GM12878 (cell line): Measurements from ENCODE around the gene PRKCZ. TPM values are rescaled to one million over a fixed set of nuclear protein-coding genes. Genes with fewer than 3 reads are reported as not detected.

Source experiments
- ATAC-seq: fragments of 200-7000 bp; cut with Tn5 transposase; 3 replicates; pipeline ENCODE4 v1.9.1; 2020; ENCODE audit warnings: mild to moderate bottlenecking, moderate library complexity
- BruUV-seq: library from RNA; stranded (reverse); fragments of 400-500 nt; replicated peaks from 2 replicates; lab custom pipeline; 2021; lab: Mats Ljungman, UMichigan
- CTCF ChIA-PET: fragments of 300-600 bp; sonication (Branson Sonifier 250); formaldehyde crosslinking; extraction: SDS; loops from one replicate; lab custom pipeline; 2021; ENCODE audit warnings: inconsistent platforms; lab: Yijun Ruan, JAX
- POLR2A ChIA-PET: fragments of 350-600 bp; formaldehyde crosslinking; extraction: SDS; loops from one replicate; lab custom pipeline; 2021; ENCODE audit warnings: inconsistent platforms; lab: Charles Lee
- RAD21 ChIA-PET: fragments of 300-600 bp; sonication (Branson Sonifier 250); formaldehyde crosslinking; loops from one replicate; lab custom pipeline; 2023; ENCODE audit warnings: antibody characterized with exemption; ENCODE audit not compliant: unreplicated experiment; lab: Charles Lee
- SMC1A ChIA-PET: fragments of 300-600 bp; sonication (Branson Sonifier 250); formaldehyde crosslinking; loops from one replicate; lab custom pipeline; 2023; ENCODE audit not compliant: unreplicated experiment, uncharacterized antibody; lab: Charles Lee
- DNase-seq: peaks from one replicate; pipeline ENCODE4 v3.0.0-alpha.2; 2011; ENCODE audit warnings: low read depth, low spot score
- FAIRE-seq: peaks from 3 replicates; lab custom pipeline; 2011; peaks lifted over from hg19 to GRCh38; lab: Jason Lieb, UNC
- H2AFZ ChIP-seq: 2 replicates; pipeline ENCODE4 v1.6.0; 2011; ENCODE audit warnings: low read depth, low read length, control low read depth; ENCODE audit not compliant: control insufficient read depth
- H3K27ac ChIP-seq: 2 replicates; pipeline ENCODE4 v1.5.1; 2011; ENCODE audit warnings: control low read depth; ENCODE audit not compliant: control insufficient read depth, insufficient read depth
- H3K27me3 ChIP-seq, 2 experiments: replicated peaks in 1 of 2; 2 replicates each; pipeline versions ENCODE4 v1.6.0 to v1.6.1; 2011; ENCODE audit warnings: low read length in 1 of 2; ENCODE audit not compliant: control insufficient read depth in 2 of 2, insufficient read depth in 2 of 2
- H3K36me3 ChIP-seq, 2 experiments: 2 replicates each; pipeline ENCODE4 v1.5.1; 2011; ENCODE audit warnings: low read length in 1 of 2; ENCODE audit not compliant: control insufficient read depth in 2 of 2, insufficient read depth in 2 of 2
- H3K4me1 ChIP-seq: 2 replicates; pipeline ENCODE4 v1.6.1; 2011; ENCODE audit warnings: mild to moderate bottlenecking, low read length, moderate library complexity, mixed read lengths; ENCODE audit not compliant: control insufficient read depth, insufficient read depth
- H3K4me2 ChIP-seq: 2 replicates; pipeline ENCODE4 v1.6.0; 2011; ENCODE audit warnings: control low read depth; ENCODE audit not compliant: control insufficient read depth, insufficient read depth
- H3K4me3 ChIP-seq: fragments of 200-600 bp; sonication (generic); 2 replicates; pipeline ENCODE4 v1.5.1; 2016
- H3K79me2 ChIP-seq: 2 replicates; pipeline ENCODE4 v1.6.0; 2011; ENCODE audit warnings: low read length; ENCODE audit not compliant: control insufficient read depth, insufficient read depth
- H3K9ac ChIP-seq: 2 replicates; pipeline ENCODE4 v1.8.0; 2011; ENCODE audit warnings: low read length, control low read depth, mixed read lengths; ENCODE audit not compliant: control insufficient read depth, insufficient read depth
- H3K9me3 ChIP-seq: replicated peaks from 3 replicates; pipeline ENCODE4 v1.5.1; 2011; ENCODE audit warnings: mild to moderate bottlenecking, low read length; ENCODE audit not compliant: control insufficient read depth, insufficient read depth
- H4K20me1 ChIP-seq: 2 replicates; pipeline ENCODE4 v1.6.0; 2011; ENCODE audit not compliant: control insufficient read depth, insufficient read depth
- BHLHE40 ChIP-seq, 2 experiments: fragments of 450-650 bp in 1 of 2; IDR thresholded peaks; 2 replicates each; pipeline ENCODE4 v1.6.1; 2011 to 2017; ENCODE audit warnings: low read depth in 2 of 2, borderline replicate concordance in 1 of 2, improper control_type of control experiment in 1 of 2, low read length in 1 of 2, mild to moderate bottlenecking in 1 of 2
- ELK1 ChIP-seq: IDR thresholded peaks from 2 replicates; pipeline ENCODE4 v1.6.1; 2012; ENCODE audit warnings: low read depth, low read length, improper control_type of control experiment
- GABPA ChIP-seq: IDR thresholded peaks from 2 replicates; pipeline ENCODE4 v1.6.1; 2014; ENCODE audit warnings: antibody characterized with exemption, low read depth, mild to moderate bottlenecking, inconsistent platforms
- JUNB ChIP-seq: IDR thresholded peaks from 2 replicates; pipeline ENCODE4 v1.6.1; 2016; ENCODE audit warnings: antibody characterized with exemption, mild to moderate bottlenecking
- MYC ChIP-seq: IDR thresholded peaks from 2 replicates; pipeline ENCODE4 v1.6.1; 2011; ENCODE audit warnings: mild to moderate bottlenecking, low read length, moderate library complexity, inconsistent platforms; ENCODE audit not compliant: insufficient read depth, insufficient replicate concordance, insufficient read length, severe bottlenecking
- NBN ChIP-seq: fragments of 450-650 bp; IDR thresholded peaks from 2 replicates; pipeline ENCODE4 v1.6.1; 2016
- NFYB ChIP-seq: IDR thresholded peaks from 2 replicates; pipeline ENCODE4 v1.6.1; 2011; ENCODE audit warnings: low read depth, mild to moderate bottlenecking, low read length, improper control_type of control experiment, moderate library complexity; ENCODE audit not compliant: insufficient read depth
- NR2F1 ChIP-seq: fragments of 450-650 bp; conservative IDR thresholded peaks from 2 replicates; pipeline ENCODE4 v1.6.1; 2017; ENCODE audit warnings: mild to moderate bottlenecking
- PAX5 ChIP-seq: IDR thresholded peaks from 2 replicates; pipeline ENCODE4 v1.6.1; 2011; ENCODE audit warnings: low read depth, low read length, borderline replicate concordance
- POLR2AphosphoS2 ChIP-seq: IDR thresholded peaks from 2 replicates; pipeline ENCODE4 v1.6.1; 2011; ENCODE audit warnings: low read depth, mild to moderate bottlenecking, low read length, improper control_type of control experiment, moderate library complexity
- RFX5 ChIP-seq: IDR thresholded peaks from 2 replicates; pipeline ENCODE4 v1.6.1; 2011; ENCODE audit warnings: low read depth, low read length, improper control_type of control experiment
- SKIL ChIP-seq: fragments of 450-650 bp; IDR thresholded peaks from 2 replicates; pipeline ENCODE4 v1.6.1; 2017; ENCODE audit warnings: mild to moderate bottlenecking, low read depth, inconsistent platforms; ENCODE audit not compliant: poor library complexity, severe bottlenecking
- SMAD5 ChIP-seq: IDR thresholded peaks from 2 replicates; pipeline ENCODE4 v1.6.1; 2016; ENCODE audit warnings: antibody characterized with exemption, low read depth
- SREBF1 ChIP-seq: IDR thresholded peaks from 2 replicates; pipeline ENCODE4 v1.6.1; 2012; ENCODE audit warnings: mild to moderate bottlenecking, low read length
- SRF ChIP-seq, 2 experiments: IDR thresholded peaks; 2 replicates each; pipeline ENCODE4 v1.6.1; 2011; ENCODE audit warnings: low read depth in 2 of 2, low read length in 2 of 2, mild to moderate bottlenecking in 1 of 2, moderate library complexity in 1 of 2
- SUPT20H ChIP-seq: IDR thresholded peaks from 2 replicates; pipeline ENCODE4 v1.6.1; 2011; ENCODE audit warnings: low read depth, mild to moderate bottlenecking, low read length, moderate library complexity, borderline replicate concordance; ENCODE audit not compliant: control insufficient read depth
- ZNF384 ChIP-seq: IDR thresholded peaks from 2 replicates; pipeline ENCODE4 v1.6.1; 2012; ENCODE audit warnings: low read depth, mild to moderate bottlenecking, low read length, improper control_type of control experiment, borderline replicate concordance
- WGBS: methylation state at CpG from one replicate; pipeline ENCODE4 v1.1.6; 2016; ENCODE audit warnings: low lambda C conversion rate; ENCODE audit not compliant: insufficient replicate concordance, insufficient coverage; ENCODE audit errors: missing lambda C conversion rate; 5-methylcytosine and 5-hydroxymethylcytosine counted together
- in situ Hi-C: fragments of 300-500 bp; cut with MboI; formaldehyde crosslinking; loops from 9 replicates; pipeline ENCODE4 v1.14.3; 2018; ENCODE audit warnings: mixed read lengths
- intact Hi-C: fragments of 100-400 bp; cut with micrococcal nuclease; formaldehyde crosslinking; loops from one replicate; pipeline ENCODE4 v1.14.2; 2022; ENCODE audit not compliant: unreplicated experiment
- polyA plus RNA-seq, 11 experiments: library from polyadenylated mRNA; depleted of rRNA in 4 of 11; unstranded in 6 of 11; stranded (reverse) in 5 of 11; fragments of >200 nt; fragmentation: Nextera tagmentation in 4 of 11; fragmentation: Illumina TruSeq in 1 of 11; extraction: Ambion mirVana in 4 of 11; extraction: Trizol in 1 of 11; gene quantifications; 1 replicate in 1 of 11; 2 replicates in 10 of 11; pipeline versions ENCODE4 v1.2.1 to v1.2.3, GENCODE V29; 2011 to 2016; ENCODE audit warnings: inconsistent platforms in 2 of 11, missing spikeins in 2 of 11, low read depth in 1 of 11
- total RNA-seq, 4 experiments: library from RNA; depleted of rRNA in 3 of 4; stranded (reverse); fragments of >200 nt in 3 of 4; fragmentation: Illumina TruSeq in 1 of 4; extraction: Trizol in 1 of 4; gene quantifications; 2 replicates each; pipeline versions ENCODE4 v1.2.1 to v1.2.3, GENCODE V29; 2013 to 2021

The PRKCZ gene
- total and polyA plus RNA-seq, 10 of the 15 experiments (the other 5 are each of a cell fraction or from before 2014, with no cell fraction given), result 0.05 to 1.9 (median 0.64) TPM; not detected in 1

GRCh38 chr1:2178875-2179274 is 128.7 kb downstream of the PRKCZ start (continued):
- TF ChIP-seq NFYB, result no peak
- no peak for TF ChIP-seq GABPA
- no peak for TF ChIP-seq BHLHE40 (IDR thresholded peaks at IDR 0.05; ENCODE audit: borderline replicate concordance in 1 of 2, low read depth in 2 of 2, low read length in 1 of 2)
- no peak for TF ChIP-seq ELK1
- TF ChIP-seq MYC, result no peak
- TF ChIP-seq POLR2AphosphoS2, result no peak

- no peak overlapping the region for H3K4me3 ChIP-seq
- no peak overlapping the region for H3K9ac ChIP-seq
- no peaks in the 10 kb centered on the region for H3K9me3 ChIP-seq
- TF ChIP-seq PAX5 (no peak), NFYB (no peak), SRF (IDR thresholded peaks at IDR 0.05; ENCODE audit: low read depth in 2 of 2, low read length in 2 of 2) (no peak), RFX5 (no peak), NBN (no peak), SKIL (no peak), SREBF1 (no peak), NR2F1 (no peak), SMAD5 (no peak), ZNF384 (no peak), JUNB (no peak), SUPT20H (no peak)
- ChIA-PET CTCF (no interaction called here), SMC1A (no interaction called here), POLR2A (no interaction called here), RAD21 (no interaction called here)
- ATAC-seq (no peak), FAIRE-seq (no peak), DNase-seq (no peak)
- H3K36me3 ChIP-seq, result no peaks in the 10 kb centered on the region
- no peak overlapping the region for H3K27ac ChIP-seq
- no TSS peak for BruUV-seq
- H3K4me1 ChIP-seq, result no peaks in the 10 kb centered on the region
- WGBS, result 62% methylated on average over 28 of the region's 28 CpGs
- in situ Hi-C loops, result no loop called here
- intact Hi-C loops, result no loop called here
- H3K27me3 ChIP-seq, result no peaks in the 10 kb centered on the region
- no peak overlapping the region for H3K4me2 ChIP-seq
- H2AFZ ChIP-seq, result no peak overlapping the region
- no peaks in the 10 kb centered on the region for H3K79me2 ChIP-seq
- H4K20me1 ChIP-seq, result no peaks in the 10 kb centered on the region
Observed at GRCh38 chr1:2179283-2180013, 129.2 kb downstream of the PRKCZ start.
